WI38 (cell line): ENCODE data around the gene EXOC4.

Source experiments
- H3K4me3 ChIP-seq: 2 replicates; pipeline ENCODE4 v1.5.1; 2011; ENCODE audit warnings: low read depth, mild to moderate bottlenecking, control low read depth, low read length
- TF ChIP-seq, protein P1 (sequence below): IDR thresholded peaks from 2 replicates; pipeline ENCODE4 v1.5.1; 2012; ENCODE audit warnings: low read depth, mild to moderate bottlenecking, control low read depth, low read length

The EXOC4 gene

GRCh38 chr7:133576612-133577168 is 323.8 kb downstream of the EXOC4 start:
- H3K4me3 ChIP-seq: no peak overlapping the region
- TF ChIP-seq, protein P1, sequence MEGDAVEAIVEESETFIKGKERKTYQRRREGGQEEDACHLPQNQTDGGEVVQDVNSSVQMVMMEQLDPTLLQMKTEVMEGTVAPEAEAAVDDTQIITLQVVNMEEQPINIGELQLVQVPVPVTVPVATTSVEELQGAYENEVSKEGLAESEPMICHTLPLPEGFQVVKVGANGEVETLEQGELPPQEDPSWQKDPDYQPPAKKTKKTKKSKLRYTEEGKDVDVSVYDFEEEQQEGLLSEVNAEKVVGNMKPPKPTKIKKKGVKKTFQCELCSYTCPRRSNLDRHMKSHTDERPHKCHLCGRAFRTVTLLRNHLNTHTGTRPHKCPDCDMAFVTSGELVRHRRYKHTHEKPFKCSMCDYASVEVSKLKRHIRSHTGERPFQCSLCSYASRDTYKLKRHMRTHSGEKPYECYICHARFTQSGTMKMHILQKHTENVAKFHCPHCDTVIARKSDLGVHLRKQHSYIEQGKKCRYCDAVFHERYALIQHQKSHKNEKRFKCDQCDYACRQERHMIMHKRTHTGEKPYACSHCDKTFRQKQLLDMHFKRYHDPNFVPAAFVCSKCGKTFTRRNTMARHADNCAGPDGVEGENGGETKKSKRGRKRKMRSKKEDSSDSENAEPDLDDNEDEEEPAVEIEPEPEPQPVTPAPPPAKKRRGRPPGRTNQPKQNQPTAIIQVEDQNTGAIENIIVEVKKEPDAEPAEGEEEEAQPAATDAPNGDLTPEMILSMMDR: no peak

DNA sequence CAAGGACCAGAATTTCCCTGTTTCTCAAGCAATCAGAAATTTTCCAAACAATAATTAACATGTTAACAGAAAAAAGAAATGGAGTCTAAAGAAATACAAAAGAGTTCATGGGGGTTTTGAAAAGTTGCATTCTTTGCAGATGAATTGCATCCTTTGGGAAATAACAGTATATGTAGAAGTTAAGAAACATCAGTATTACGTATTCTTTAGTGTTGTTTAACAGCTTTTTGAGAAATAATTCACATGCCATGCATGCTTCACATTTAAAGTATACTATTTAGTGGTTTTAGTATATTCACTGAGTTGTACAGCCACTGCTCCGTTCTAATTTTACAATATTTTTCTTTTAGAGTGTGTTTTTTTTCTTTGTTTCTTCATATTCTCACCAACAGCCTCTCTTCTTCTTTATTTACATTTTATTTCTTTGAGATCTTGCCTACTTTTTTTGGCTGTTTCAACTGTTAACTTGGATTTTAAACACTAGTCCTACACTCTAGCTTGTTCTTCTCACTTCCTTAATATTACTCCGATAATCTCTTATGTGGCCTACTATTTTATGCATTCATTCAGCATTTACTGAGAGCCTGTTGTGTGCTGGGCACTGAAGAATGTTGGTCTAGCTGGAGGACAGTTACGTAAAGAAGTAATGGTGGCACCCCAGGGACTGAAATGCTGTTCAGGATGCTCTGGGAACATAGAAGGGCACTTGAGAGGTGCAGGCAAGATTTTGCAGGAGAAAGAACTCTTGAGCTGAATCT is 330.1 kb downstream of the EXOC4 start:
- no peak overlapping the region for H3K4me3 ChIP-seq
- TF ChIP-seq, protein P1: no peak

DNA sequence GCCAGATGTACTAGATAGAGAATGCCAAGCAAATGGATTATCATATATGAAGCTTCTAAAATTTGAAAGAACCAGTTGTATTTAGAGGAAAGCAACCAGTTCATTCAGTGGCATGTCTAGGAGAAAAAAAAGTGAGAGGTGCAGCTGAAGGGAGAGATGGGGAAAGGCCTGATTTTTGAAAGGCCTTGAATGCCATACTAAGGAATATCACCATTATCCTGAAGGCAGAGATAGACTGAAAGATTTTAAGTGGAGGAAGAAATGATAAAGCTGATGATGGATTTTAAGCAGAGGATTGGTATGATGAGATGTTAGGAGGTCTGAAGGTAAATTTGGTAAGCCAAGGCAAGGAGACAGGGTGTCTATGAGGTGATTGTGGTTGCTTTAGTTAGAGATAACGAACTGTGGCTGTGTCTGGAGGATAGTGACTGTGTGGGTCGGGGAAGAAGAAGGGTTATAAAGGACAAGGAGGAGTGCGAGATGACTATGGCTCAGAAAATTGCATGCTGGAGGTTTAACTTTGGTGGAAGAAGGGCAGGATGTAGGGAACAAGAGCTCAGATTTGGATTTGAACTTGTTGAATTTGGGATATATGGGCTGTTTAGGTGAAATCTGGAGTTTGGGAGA is 330.8 kb downstream of the EXOC4 start:
- H3K4me3 ChIP-seq: no peak overlapping the region
- TF ChIP-seq, protein P1: no peak

GRCh38 chr7:133584956-133585668 is 332.2 kb downstream of the EXOC4 start:
- TF ChIP-seq, protein P1: no peak
- H3K4me3 ChIP-seq: no peak overlapping the region

- no peak overlapping the region for H3K4me3 ChIP-seq
- TF ChIP-seq, protein P1: no peak
Measured at GRCh38 chr7:133586253-133586652, 333.4 kb downstream of the EXOC4 start.

- H3K4me3 ChIP-seq: no peak overlapping the region
- TF ChIP-seq, protein P1: no peak
Measured at GRCh38 chr7:133587903-133588302, 335.0 kb downstream of the EXOC4 start.

GRCh38 chr7:133590795-133591194 is 337.9 kb downstream of the EXOC4 start:
- TF ChIP-seq, protein P1: no peak
- H3K4me3 ChIP-seq: no peak overlapping the region
